HG02763 (cell line): ENCODE results near the gene EIF2D.

ENCODE experiments used
- ATAC-seq: cut with Tn5 transposase; IDR thresholded peaks from one replicate; pipeline ENCODE4 v1.9.1; 2021; ENCODE audit warnings: mild to moderate bottlenecking, moderate library complexity; ENCODE audit not compliant: unreplicated experiment

The EIF2D gene

DNA sequence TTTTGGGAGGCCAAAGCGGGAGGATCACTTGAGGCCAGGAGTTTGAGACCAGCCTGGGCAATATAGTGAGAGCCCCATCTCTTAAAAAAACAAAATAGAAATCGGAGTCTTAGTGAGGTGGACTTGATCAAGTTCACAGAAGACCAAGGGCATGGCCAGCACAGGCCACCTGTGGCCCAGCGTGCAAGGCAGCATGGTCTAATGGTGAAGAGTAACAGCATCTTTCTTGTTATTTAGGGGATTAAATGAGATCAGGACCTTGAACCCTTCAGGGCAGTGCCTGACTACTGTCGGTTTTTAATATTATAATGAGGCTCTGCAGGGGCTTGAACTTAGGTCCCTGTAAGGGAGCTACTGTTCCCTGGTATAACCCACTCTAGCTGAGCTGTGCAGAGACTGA is 38.5 kb downstream of the EIF2D start:
- ATAC-seq = no peak

DNA sequence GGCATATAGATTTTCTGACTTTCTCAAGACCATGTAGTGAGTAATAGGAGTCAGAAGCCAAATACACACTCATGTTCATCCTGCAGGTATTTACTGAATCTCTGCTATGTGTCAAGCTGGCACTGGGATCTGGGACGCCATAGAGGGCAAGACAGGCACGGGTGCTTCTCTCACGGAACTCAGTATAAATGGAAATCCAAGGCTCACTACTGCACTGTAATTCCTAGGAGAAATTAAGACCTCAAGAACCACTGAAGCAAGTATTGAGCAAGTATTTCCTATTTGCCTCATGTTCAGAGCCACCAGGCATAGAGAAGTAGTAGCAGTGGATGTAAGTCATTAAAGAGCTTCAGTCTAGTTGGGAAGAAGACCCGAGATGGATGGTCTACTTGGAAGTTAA is 38.9 kb downstream of the EIF2D start:
- no peak for ATAC-seq

DNA sequence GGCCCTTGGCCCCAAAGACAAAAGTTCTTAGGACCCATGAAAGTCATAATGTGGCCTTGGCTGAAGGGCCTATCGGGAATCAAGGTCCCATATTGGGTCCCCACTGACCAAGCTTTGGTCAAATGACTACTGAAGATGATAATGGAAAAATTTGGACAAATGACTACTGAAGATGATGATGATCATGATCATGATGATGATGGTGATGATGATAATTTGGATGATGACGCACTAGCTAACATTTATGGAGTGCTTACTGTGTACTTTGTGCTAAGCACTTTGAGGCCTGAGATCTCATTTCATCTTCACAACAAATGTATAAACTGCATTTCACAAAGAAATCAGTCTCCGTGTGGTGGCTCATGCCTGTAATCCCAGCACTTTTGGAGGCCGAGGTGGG is 39.4 kb downstream of the EIF2D start:
- ATAC-seq = no peak

DNA sequence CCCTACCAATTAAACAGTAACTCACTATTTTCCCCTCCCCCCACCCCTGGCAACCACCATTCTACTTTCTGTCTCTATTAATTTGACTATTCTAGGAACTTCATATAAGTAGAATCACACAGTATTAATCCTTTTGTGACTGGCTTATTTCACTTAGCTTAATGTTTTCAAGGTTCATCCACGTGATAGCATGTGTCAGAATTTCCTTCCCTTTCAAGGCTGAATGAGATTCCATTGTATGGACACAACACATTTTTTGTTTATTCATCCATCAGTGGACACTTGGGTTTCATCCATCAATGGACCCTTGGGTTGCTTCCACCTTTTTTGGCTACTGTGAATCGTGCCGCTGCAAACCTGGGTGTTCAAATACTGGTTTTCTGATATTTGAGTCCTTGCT is 41.7 kb downstream of the EIF2D start:
- ATAC-seq = no peak

DNA sequence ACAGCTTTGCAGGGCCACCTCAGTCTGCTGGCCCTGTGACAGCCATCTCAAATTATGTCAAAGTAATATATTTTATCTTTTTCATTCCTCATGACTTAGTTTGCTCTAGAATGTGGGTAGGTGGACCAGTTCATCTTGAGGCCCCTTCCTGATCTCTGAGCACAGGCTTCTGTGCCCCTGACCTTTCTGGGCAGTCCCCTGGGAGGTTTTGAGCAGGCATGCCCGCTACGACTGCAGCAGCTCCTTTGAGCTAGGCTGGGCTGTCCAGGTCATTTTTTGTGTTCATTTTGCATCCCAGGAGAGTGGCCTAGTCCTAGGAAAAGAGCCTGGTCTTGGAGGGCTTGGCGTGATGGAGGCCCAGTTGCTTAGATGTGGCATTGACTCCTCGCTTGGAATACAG is 42.7 kb downstream of the EIF2D start:
- no peak for ATAC-seq

DNA sequence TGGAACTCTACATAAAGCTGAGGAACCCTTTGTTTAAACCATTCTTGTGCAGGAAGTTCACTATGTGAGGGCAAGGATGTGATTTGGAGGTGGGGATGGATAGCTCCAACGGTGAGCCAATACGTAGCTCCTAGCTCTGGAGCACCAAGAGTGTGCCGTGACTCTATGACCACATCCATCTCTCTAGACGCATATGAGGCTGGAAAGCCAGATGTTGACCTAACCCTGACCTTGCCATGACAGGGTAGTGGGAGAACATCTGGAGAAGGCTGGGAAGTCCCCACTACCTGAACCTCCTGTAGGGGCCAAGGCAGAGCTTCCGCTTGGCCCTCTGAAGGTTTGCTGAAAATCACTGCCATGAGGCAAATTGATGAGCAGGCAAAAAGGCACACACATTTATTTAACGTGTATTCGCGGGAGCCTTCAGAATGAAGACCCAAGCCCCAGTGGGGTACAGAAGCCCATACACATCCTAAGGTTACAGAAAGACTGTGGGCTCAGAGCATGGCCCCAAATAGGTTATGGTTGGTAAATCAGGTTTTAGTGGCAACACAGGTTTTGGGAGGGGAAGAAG is 43.4 kb downstream of the EIF2D start:
- no peak for ATAC-seq

DNA sequence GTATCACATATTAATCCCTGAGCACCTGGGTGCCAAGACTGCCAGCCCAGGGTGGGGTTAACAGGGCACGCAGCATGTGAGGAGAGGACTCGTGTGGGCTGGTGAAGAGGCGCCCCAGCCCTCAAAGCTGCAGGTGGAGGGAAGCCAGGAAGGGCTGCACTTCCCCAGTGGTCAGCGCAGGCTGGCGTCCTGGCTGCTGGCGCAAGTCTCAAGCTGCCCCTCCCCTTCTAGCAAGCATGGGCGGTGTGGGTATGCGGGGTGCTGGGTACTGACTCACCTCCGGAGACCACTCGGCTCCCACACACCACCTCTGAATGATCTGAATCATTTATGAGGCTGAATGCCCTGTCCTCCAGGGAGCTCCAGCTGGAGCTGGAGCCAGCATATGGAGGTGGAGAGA is 44.0 kb downstream of the EIF2D start:
- ATAC-seq = no peak

DNA sequence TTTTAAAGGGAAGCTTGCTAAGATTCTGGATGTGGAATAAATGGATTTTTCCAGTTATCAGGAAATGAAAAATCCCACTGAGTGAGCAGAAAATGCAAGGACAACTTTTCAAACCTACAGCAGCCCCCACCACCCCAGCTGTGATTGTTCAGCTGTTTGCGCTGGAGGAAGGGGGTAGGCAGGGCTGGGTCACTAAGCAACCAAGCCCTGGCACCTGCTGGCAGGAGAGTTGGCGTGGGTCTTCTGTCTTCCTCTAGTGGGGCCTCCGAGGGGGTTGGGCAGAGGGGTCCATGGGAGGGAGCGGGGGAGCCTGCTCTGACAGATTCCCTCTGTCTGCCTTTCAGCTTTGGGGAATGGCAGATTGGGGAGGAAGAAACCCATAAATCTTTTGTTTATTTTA is 45.3 kb downstream of the EIF2D start:
- ATAC-seq = no peak

DNA sequence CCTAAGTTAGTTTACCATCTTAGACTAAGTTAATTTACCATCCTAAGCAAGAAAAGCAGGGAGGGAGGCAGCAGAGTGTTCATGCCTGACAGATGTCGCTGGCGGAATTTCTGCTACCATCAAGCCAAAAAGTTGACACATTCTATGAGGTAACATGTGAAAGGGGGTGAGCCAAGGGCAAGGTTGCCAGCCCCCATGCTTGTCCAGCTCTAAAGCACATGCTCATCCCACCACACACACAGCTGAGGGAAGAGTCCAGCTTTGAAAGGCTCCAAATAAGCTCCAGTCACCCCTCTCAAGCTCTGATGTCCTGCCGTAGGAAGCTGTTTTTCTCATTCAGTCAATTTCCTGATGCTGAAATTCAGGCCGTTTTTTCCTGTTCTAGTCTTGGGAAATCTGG is 46.3 kb downstream of the EIF2D start:
- no peak for ATAC-seq

DNA sequence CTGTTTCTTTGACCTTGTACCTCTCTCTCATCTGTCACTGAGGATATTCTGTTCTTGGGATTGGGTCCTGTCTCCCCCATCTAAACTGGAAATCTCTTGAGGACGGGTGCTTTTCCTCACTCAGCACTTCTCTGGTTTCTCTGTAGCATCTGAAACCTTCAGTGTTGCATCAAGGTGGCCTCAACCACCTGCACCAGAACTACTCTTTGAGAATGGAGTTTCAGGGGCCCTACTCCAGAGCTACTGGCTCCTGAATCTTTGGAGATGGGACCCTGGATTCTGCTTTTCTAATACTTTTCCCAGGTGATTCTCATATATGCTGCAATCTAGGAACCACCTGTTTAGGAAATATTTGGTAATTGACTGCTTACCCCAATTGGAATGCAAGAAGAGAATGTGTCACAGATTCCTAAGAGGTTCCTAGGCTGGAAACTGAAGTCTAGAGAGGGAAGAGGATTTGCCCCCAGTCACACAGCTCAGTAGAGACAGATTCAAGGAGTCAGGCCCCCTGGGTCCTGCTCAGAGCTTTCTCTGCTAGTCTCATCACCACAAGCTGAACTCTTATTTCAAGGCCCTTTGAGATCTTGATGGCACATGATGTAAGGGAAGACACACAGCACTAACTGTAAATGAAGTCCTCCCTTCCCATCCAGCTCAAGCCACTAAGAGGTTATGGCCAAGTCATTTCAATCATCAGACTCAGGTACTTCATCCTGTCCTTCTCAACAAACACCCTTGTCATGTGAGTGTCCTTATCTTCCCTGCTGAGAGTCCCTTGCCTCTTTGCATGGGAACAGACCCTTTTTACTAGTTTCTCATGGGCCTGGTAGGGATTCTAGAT is 48.7 kb downstream of the EIF2D start:
- peak; percentile 33 for ATAC-seq

DNA sequence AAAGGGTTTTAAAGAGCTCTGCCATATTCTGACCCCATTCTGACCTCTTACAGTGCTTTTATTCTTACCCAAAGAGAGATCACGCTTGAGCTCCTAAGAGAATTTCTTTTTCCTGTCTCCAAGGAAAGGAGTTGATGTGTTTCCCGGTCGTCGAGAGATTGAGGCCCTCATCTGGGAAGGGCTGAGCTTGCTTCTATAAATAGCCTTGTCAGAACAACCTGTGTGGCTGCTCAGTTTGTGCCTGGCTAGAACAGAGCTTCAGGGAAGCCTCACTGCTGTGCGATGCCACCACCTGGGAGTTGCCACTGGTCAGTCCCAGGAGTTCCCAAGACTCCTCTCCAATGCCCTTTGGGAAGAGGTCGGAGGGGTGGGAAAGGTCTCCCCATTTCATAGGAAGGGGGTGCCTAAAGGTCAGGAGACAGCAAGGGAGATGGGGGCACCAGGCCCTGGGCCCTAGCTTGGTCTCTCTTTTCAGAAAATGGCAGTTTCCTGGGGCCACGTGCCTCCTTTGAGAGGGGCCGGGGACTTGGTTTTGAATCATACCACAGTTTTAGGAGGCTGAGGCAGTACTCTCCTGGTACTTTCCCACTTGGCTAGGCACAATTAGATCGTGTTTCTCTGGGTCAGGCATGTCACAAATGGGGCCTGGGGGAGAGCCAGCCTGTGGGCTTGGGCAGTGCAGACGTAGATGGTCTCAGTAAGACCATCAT is 52.1 kb downstream of the EIF2D start:
- no peak for ATAC-seq

DNA sequence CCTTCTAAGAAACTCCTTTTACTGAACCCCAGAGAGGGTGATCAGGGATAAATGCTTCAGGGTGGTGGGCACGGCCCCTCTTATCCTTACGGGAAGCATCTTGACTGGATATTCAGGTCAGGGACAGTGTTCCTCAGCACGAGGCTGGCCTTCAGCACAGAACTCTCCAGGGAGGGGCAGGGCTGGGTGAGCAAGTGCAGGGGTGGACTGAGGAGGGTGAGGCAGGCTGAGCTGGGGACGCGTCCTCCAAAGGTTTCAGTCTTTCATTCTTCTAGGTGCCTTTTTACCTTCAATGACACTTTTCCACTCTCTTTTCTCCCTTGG is 52.6 kb downstream of the EIF2D start:
- ATAC-seq = no peak

DNA sequence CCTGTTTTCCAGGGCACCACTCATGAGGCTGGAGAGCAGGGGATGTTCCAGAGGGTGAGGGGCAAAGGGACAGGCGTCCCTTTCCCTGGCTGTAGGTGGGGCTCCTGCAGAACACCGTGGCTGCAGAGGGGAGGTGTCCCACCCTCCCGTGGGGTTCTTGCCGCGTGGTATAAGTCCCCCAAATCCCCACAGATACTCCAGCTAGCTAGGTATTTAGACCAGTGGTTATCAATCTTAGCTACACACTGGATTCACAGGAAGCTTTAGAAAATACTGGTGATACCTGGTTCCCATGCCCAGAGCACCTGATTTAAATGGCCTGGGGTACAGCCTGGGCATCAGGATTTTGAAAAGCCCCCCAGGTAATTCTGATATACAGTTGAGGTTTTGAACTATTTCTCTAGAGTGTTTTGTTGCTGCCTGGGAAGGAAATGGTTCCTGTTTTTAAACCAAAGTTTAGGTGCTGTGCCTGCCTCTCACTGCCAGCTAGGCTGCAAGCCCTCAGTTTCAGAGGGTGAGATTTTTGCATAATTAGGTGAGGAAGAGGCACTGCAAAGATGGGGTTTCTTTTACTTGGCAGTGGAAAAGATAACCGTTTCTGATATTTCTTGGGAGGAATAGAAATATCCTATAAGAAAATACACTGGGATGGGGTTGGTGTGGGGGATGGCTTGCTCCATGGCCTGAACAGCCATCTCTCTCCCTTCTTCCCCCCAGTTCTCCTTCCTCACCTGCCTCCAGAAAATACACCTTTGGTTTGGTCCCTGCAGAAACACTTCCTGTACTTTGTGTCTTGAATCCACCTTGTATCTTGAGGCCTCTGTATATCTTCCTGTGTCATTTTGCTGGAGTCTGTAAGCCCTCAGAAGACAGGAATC is 53.2 kb downstream of the EIF2D start:
- ATAC-seq = no peak

DNA sequence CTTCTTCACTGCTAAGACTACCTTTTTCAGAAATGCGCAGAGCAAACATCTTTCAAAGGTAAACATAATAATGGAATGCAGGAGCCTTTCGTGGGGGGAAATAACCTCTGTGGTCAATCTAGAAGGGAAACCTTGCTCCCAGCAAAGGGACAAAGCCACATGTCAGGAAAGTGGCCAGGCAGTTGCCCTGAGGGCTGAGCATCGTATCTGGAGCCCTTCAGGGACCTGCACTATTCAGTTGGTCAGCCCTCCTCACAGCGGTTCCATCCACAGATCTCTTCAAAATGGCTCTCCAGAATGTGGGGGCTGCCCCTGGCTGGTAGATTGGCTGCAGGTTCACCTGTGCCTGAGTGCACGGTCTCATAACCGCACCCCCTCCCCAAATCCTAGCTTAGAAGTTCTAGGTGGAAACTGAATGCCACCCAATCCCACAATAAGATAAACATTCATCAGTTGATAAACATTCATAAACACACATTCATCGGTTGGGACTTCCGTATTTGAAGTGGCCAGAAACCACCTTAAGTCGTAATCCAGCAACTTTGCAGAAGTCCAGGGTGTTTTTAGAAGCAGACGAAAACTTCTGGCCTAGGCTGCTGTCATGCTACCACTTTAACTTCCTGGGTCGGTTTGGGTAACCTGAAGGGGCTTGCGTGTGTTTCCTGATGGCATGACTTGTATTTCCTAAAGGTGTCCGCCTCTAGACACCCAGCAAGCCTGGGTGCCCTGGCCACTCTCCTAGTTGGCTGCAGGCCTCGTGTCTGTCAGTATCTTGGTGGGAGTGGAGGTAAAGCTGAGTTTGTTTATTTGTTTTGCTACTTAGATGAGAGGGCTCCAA is 54.4 kb downstream of the EIF2D start:
- no peak for ATAC-seq

DNA sequence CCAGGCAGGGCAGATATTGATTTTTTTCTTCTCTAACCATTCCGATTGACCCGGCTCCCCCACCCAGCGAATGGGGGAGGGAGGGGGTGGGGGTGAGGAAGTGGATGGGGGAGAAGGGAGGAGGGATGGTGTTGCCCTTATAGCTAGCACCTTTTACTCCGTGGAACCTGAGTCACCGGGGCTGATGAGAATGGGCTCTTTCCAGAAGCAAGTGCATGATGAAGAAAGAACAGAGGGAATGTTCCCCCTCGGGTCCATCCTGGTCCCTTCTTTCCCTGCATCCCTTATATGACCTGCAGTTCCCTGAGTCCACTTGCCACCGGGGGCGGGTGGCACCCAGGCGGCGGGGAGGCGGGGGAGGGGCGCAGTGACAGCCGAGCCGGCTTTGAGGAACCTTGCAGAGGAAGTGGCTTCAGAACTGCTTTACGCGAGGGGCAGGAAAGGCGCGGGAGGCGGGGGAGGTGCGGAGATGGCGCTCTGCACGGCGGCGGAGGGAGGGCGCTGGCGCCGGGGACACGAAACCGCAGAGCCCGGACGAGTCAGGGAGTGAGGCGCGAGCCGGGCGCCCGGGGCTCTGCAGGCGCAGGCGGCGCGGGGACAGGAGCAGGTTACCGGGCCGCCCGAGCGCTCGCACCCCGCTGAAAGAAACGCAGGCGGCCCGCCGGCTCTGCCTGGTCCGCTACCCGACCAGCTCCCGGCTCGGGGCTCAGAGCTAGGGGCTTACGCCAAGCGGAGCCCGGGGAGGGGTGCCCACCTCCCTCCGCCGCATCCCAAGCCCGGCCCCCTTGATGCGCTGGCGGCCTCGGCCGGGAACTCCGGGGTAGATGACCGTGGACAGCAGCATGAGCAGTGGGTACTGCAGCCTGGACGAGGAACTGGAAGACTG is 55.3 kb downstream of the EIF2D start:
- peak; percentile 47 for ATAC-seq

DNA sequence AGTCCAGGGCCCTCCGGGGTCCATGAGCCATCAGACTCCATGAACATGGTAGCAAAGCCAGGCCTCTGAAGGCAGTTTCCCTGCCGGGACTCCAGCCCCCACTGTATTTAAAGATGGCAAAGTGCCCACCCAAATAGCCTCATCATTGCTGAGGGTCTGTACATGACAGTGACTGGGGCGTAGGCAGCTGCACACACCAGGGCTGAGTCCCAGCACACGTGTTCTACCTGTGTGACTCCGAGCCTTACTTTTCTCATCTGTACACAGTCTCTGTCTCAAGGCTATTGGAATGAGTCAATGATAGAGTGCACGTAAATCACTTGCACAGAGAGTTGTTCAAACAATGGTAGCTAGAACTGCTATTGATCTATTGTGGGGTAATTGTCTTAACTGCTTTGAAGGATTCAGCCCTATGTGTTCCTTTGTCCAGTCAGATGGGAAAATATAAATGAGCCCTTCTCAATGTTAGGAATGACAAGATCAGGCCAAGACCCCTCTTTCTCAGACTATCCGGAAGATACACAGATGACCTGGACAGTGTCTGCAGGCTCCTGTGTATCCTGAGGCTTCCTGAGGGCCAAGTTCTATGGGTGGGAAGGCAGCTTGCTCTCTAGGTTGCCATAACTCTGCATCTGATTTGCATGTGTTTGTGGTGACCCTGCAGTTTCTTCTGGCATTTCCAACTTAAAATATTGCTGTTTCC is 56.1 kb downstream of the EIF2D start:
- no peak for ATAC-seq

DNA sequence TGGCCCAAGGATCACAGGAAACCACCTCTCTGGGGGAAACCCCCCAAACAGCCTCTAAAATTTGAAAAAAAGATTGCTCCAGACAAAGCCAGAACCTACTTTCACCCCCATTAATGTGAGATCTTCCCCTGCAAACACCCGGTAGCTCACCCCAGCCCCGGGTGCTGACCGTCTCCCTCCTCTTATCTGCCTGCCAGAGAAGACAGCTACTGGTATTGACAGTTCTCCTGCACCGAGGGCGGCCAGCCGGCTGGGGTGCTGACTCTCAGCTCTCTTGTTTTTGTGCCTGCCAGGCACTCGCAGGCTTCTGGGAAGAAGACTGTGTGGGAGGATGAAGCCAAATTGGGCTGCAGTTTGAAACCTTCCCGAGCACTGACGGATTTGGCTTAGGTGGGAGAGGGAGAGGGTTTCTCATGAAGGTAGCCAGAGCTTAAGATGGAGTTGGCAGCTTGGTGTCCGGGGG is 56.8 kb downstream of the EIF2D start:
- no peak for ATAC-seq

DNA sequence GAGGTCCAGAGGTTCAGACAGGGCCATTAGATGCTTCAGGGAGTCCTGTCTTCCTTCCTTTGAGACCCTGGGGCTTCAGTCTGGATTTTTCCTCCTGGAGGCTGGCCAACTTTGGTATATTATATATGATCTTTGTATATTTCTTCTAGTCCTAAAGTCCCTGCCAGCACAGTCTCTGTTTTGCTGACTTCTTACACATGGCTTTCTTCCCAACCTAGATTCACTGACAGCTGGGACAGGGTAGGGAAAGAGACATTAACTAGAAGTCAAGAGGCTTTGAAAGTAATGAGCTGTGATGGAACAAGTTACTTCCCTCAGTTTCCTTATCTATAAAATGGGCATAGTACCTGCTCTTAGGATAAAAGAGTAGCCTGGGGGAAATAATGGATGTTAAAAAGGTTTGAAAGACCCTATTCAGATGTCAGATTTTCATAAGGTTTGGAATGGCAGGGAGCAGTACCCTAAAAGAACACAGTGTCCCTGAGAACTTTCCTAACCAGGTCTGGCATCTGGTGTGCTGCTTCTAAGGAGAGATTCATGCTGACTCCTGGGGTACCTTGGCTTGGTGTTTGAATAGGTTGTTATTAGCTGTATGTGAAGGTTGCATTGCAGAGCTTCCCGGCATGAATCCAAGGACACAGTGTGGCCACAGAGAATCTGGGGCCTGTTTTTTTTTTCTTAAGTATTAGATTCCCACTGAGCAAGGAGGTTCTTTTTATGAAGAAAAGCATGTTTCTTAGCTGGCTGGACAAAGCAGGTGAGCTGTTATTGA is 57.4 kb downstream of the EIF2D start:
- ATAC-seq = no peak
